ENCODE measurements around the gene TMA7. TPM values are rescaled to one million over a fixed set of nuclear protein-coding genes. Genes with fewer than 3 reads are reported as not detected.

TMA7 gene
- total and polyA plus RNA-seq, 2 of the 13 experiments (the other 11 are each of a cell fraction or from before 2014, with no cell fraction given), result 100 to 486 TPM

DNA sequence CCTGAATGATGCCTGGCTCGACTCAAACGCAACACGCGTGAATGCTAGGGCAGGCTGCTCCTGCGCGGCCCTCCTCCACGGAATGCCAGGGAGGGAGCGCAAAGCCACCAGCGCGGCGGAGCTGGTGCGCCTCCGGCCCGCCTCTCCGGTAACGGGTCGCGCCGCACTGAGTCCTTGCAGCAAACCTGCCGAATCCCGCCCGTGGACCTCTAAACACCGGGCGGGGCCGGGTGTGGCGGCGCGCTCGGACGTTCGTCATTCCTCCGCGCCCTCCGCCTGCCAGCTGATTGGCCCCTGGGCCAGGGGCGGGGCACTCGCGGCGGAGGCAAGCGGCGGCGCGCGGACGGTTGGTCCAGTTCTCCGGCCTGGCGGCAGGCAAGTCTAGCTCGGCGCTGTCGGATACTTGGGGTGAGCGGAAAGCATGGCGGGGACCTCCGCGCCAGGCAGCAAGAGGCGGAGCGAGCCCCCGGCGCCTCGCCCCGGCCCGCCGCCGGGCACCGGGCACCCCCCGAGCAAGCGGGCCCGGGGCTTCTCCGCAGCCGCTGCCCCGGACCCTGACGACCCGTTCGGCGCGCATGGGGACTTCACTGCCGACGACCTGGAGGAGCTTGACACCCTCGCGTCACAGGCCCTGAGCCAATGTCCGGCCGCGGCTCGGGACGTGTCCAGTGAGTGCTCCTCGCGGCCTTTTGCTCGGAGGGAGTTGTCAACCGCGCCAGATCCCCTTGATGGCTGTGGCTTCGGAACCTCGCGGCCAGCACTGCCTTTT lies 6.6 kb downstream of the TMA7 start, which contains the start of gene ATRIP (continued):
- TF ChIP-seq ZNF496 (CRISPR knock-in tag; IDR thresholded peaks at IDR 0.05; ENCODE audit: insufficient replicate concordance) (no peak), ZBTB46 (CRISPR knock-in tag; IDR thresholded peaks at IDR 0.05; ENCODE audit: borderline replicate concordance) (no peak), MAFF (IDR thresholded peaks at IDR 0.05; ENCODE audit: low read depth, low read length) (no peak), ZNF383 (CRISPR knock-in tag; IDR thresholded peaks at IDR 0.05; ENCODE audit: borderline replicate concordance) (no peak), PHF20 (CRISPR knock-in tag; IDR thresholded peaks at IDR 0.05) (peak; percentile 95), PPARG (CRISPR knock-in tag; conservative IDR thresholded peaks at IDR 0.05) (peak; percentile 47; the same call in 1 of the 2 replicates), SYNCRIP (IDR thresholded peaks at IDR 0.05; ENCODE audit: insufficient read depth, low read depth, low read length) (no peak), ZNF574 (CRISPR knock-in tag; IDR thresholded peaks at IDR 0.05) (peak; percentile 89), ZNF772 (CRISPR knock-in tag; IDR thresholded peaks at IDR 0.05) (peak; percentile 95), MTA1 (CRISPR knock-in tag; IDR thresholded peaks at IDR 0.05; ENCODE audit: borderline replicate concordance) (peak; percentile 51; the same call in 1 of the 2 replicates), GRHL1 (CRISPR knock-in tag; conservative IDR thresholded peaks at IDR 0.05) (no peak)
- TF ChIP-seq, protein P1, sequence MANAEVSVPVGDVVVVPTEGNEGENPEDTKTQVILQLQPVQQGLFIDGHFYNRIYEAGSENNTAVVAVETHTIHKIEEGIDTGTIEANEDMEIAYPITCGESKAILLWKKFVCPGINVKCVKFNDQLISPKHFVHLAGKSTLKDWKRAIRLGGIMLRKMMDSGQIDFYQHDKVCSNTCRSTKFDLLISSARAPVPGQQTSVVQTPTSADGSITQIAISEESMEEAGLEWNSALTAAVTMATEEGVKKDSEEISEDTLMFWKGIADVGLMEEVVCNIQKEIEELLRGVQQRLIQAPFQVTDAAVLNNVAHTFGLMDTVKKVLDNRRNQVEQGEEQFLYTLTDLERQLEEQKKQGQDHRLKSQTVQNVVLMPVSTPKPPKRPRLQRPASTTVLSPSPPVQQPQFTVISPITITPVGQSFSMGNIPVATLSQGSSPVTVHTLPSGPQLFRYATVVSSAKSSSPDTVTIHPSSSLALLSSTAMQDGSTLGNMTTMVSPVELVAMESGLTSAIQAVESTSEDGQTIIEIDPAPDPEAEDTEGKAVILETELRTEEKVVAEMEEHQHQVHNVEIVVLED (CRISPR knock-in tag; IDR thresholded peaks at IDR 0.05; ENCODE audit: borderline replicate concordance), result peak; percentile 84
- TF ChIP-seq, protein P2, sequence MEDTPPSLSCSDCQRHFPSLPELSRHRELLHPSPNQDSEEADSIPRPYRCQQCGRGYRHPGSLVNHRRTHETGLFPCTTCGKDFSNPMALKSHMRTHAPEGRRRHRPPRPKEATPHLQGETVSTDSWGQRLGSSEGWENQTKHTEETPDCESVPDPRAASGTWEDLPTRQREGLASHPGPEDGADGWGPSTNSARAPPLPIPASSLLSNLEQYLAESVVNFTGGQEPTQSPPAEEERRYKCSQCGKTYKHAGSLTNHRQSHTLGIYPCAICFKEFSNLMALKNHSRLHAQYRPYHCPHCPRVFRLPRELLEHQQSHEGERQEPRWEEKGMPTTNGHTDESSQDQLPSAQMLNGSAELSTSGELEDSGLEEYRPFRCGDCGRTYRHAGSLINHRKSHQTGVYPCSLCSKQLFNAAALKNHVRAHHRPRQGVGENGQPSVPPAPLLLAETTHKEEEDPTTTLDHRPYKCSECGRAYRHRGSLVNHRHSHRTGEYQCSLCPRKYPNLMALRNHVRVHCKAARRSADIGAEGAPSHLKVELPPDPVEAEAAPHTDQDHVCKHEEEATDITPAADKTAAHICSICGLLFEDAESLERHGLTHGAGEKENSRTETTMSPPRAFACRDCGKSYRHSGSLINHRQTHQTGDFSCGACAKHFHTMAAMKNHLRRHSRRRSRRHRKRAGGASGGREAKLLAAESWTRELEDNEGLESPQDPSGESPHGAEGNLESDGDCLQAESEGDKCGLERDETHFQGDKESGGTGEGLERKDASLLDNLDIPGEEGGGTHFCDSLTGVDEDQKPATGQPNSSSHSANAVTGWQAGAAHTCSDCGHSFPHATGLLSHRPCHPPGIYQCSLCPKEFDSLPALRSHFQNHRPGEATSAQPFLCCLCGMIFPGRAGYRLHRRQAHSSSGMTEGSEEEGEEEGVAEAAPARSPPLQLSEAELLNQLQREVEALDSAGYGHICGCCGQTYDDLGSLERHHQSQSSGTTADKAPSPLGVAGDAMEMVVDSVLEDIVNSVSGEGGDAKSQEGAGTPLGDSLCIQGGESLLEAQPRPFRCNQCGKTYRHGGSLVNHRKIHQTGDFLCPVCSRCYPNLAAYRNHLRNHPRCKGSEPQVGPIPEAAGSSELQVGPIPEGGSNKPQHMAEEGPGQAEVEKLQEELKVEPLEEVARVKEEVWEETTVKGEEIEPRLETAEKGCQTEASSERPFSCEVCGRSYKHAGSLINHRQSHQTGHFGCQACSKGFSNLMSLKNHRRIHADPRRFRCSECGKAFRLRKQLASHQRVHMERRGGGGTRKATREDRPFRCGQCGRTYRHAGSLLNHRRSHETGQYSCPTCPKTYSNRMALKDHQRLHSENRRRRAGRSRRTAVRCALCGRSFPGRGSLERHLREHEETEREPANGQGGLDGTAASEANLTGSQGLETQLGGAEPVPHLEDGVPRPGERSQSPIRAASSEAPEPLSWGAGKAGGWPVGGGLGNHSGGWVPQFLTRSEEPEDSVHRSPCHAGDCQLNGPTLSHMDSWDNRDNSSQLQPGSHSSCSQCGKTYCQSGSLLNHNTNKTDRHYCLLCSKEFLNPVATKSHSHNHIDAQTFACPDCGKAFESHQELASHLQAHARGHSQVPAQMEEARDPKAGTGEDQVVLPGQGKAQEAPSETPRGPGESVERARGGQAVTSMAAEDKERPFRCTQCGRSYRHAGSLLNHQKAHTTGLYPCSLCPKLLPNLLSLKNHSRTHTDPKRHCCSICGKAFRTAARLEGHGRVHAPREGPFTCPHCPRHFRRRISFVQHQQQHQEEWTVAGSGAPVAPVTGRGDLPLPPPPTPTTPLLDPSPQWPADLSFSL (CRISPR knock-in tag; IDR thresholded peaks at IDR 0.05), result no peak
